Fibroblast of peridontal ligament (primary cell): Measurements from ENCODE around the gene SAT2.

Source experiments
- DNase-seq: peaks from one replicate; pipeline ENCODE4 v3.0.0-alpha.2; 2010; ENCODE audit errors: extremely low read depth

SAT2 gene

DNA sequence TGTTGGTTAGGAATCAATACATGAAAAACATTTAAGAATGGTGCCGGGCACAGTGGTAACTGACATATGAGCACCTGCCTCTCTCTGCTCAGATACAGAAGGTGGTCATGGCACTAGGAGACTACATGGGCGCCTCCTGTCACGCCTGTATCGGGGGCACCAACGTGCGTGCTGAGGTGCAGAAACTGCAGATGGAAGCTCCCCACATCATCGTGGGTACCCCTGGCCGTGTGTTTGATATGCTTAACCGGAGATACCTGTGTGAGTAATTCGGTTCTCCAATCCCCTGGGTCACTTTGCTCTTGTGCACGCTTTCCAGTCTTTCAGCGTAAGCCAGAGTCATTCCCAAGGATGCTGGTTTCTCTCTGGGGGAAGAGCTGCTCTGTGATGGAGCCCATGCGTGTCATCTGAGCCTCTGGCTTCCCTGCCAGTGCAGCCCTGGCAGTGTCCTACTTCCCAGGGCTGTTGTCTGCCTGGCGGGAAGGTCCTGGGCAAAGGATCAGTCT lies 51.1 kb downstream of the SAT2 start:
- no peak for DNase-seq
